Islet of Langerhans (tissue), 1 donor: ENCODE measurements around the gene AAR2.

ENCODE experiments used
- FAIRE-seq: peaks from one replicate; lab custom pipeline; 2011; peaks lifted over from hg19 to GRCh38; lab: Jason Lieb, UNC

The AAR2 gene

GRCh38 chr20:36279776-36280175, 43.5 kb downstream of the AAR2 start:
- no peak for FAIRE-seq

GRCh38 chr20:36281785-36282380, 45.6 kb downstream of the AAR2 start:
- no peak for FAIRE-seq

GRCh38 chr20:36284751-36285150, 48.5 kb downstream of the AAR2 start:
- FAIRE-seq, result no peak

GRCh38 chr20:36285746-36286447, 49.6 kb downstream of the AAR2 start:
- no peak for FAIRE-seq

- no peak for FAIRE-seq
These were observed 61.4 kb downstream of the AAR2 start for GRCh38 chr20:36297656-36298055.

GRCh38 chr20:36298061-36298460, 61.8 kb downstream of the AAR2 start:
- FAIRE-seq, result no peak

- no peak for FAIRE-seq
These were observed 62.6 kb downstream of the AAR2 start for GRCh38 chr20:36298795-36299339.

GRCh38 chr20:36299459-36299858, 63.2 kb downstream of the AAR2 start:
- no peak for FAIRE-seq

- no peak for FAIRE-seq
These were observed 65.3 kb downstream of the AAR2 start for GRCh38 chr20:36301359-36302119.

- FAIRE-seq, result no peak
These were observed 66.8 kb downstream of the AAR2 start for GRCh38 chr20:36303020-36303595.

- FAIRE-seq, result no peak
These were observed 67.6 kb downstream of the AAR2 start for GRCh38 chr20:36303831-36304230.

GRCh38 chr20:36304786-36305495, 68.7 kb downstream of the AAR2 start:
- FAIRE-seq, result no peak

GRCh38 chr20:36305602-36306551, 69.6 kb downstream of the AAR2 start, which contains the start of gene DLGAP4:
Gene DLGAP4 (plus strand): TSS chr20:36306339. CDS start chr20:36431718, 125,379 bp downstream.
- no peak for FAIRE-seq
